A673 (cell line): Measurements from ENCODE around the gene GPR132.

Source experiments
- CTCF ChIP-seq: fragments of 300-800, 200-600 bp; sonication (generic); conservative IDR thresholded peaks from 2 replicates; pipeline ENCODE4 v1.5.1; 2017; ENCODE audit warnings: low read depth, mild to moderate bottlenecking, antibody characterized with exemption, low read length, moderate library complexity, mixed read lengths
- EZH2 ChIP-seq: fragments of 200-600 bp; sonication (generic); IDR thresholded peaks from 2 replicates; pipeline ENCODE4 v1.6.1; 2017; ENCODE audit warnings: borderline replicate concordance, low read depth, mild to moderate bottlenecking, mixed read lengths, antibody characterized with exemption, low read length; ENCODE audit not compliant: poor library complexity, severe bottlenecking

- no peak for TF ChIP-seq CTCF
- TF ChIP-seq EZH2: no peak
These were observed 51.2 kb downstream of the GPR132 start for GRCh38 chr14:105014032-105014431.
